GM12891 (cell line): ENCODE measurements around the gene MXD3. TPM values are rescaled to one million over a fixed set of nuclear protein-coding genes. Genes with fewer than 3 reads are reported as not detected.
"Not testable (repeated sequence)": the region's sequence is repeated elsewhere in the genome, so short reads cannot be mapped to it uniquely, and the experiment has no call there.

ENCODE experiments used
- DNase-seq: peaks from one replicate; pipeline ENCODE4 v3.0.0; 2011; ENCODE audit warnings: low spot score; ENCODE audit not compliant: insufficient read length
- FAIRE-seq: peaks from 2 replicates; lab custom pipeline; 2011; peaks lifted over from hg19 to GRCh38; lab: Jason Lieb, UNC
- PAX5 ChIP-seq: IDR thresholded peaks from 2 replicates; pipeline ENCODE4 v1.6.1; 2011; ENCODE audit warnings: low read length, moderate library complexity, mild to moderate bottlenecking; ENCODE audit not compliant: insufficient read depth, severe bottlenecking
- POLR2A ChIP-seq: IDR thresholded peaks from 2 replicates; pipeline ENCODE4 v1.6.1; 2011; ENCODE audit warnings: low read depth, low read length, control low read depth
- POLR2AphosphoS5 ChIP-seq: IDR thresholded peaks from 2 replicates; pipeline ENCODE4 v1.6.1; 2011; ENCODE audit warnings: low read depth, low read length, control low read depth
- POU2F2 ChIP-seq: IDR thresholded peaks from 2 replicates; pipeline ENCODE4 v1.6.1; 2011; ENCODE audit warnings: low read depth, mild to moderate bottlenecking, control low read depth, low read length, moderate library complexity
- SPI1 ChIP-seq: IDR thresholded peaks from 2 replicates; pipeline ENCODE4 v1.6.1; 2011; ENCODE audit warnings: low read depth, low read length, control low read depth
- TAF1 ChIP-seq: IDR thresholded peaks from 2 replicates; pipeline ENCODE4 v1.6.1; 2011; ENCODE audit warnings: low read depth, low read length, control low read depth
- polyA plus RNA-seq: library from polyadenylated mRNA; unstranded; fragments of >200 nt; gene quantifications from one replicate; pipeline ENCODE4 v1.2.1, GENCODE V29; 2012; ENCODE audit warnings: low read depth, missing spikeins, inconsistent platforms; ENCODE audit not compliant: missing spikeins

The MXD3 gene
- 11.9 TPM for polyA plus RNA-seq

GRCh38 chr5:177311723-177312648 lies at the start of gene MXD3:
TSS of gene MXD3 (minus strand) at chr5:177311898. CDS start at chr5:177311830, 68 bp downstream.
- FAIRE-seq (no peak), DNase-seq (peak; percentile 93)
- TF ChIP-seq POLR2AphosphoS5, result no peak; the same call in 1 of the 2 replicates
- 0 out of 2 replicates have a peak, but pooled peaks have one; percentile 11 for TF ChIP-seq POLR2A

GRCh38 chr5:177360740-177361139 lies 49.0 kb upstream of the MXD3 start:
- not testable (repeated sequence) for DNase-seq, FAIRE-seq

GRCh38 chr5:177359860-177360259 lies 48.2 kb upstream of the MXD3 start:
- FAIRE-seq, result peak; percentile 51
- DNase-seq, result no peak
- TF ChIP-seq POLR2AphosphoS5 (no peak), SPI1 (no peak), PAX5 (no peak), POU2F2 (no peak)

- FAIRE-seq, result no peak
- no peak for TF ChIP-seq POU2F2
- TF ChIP-seq POLR2A, result no peak
- no peak for TF ChIP-seq SPI1
- TF ChIP-seq TAF1, result no peak
- no peak for TF ChIP-seq PAX5
- no peak for TF ChIP-seq POLR2AphosphoS5
- DNase-seq, result no peak
Measured at GRCh38 chr5:177359451-177359851, 47.8 kb upstream of the MXD3 start.

GRCh38 chr5:177358370-177358819 lies 46.7 kb upstream of the MXD3 start:
- no peak for DNase-seq
- TF ChIP-seq SPI1 (no peak), TAF1 (no peak), POU2F2 (no peak), POLR2A (no peak), PAX5 (no peak), POLR2AphosphoS5 (no peak)
- FAIRE-seq, result no peak

GRCh38 chr5:177357459-177358351 lies 46.0 kb upstream of the MXD3 start, which contains the start of gene RGS14:
TSS of gene RGS14 (plus strand) at chr5:177357924. CDS start at chr5:177358025, 101 bp downstream.
- FAIRE-seq (peak; percentile 99), DNase-seq (peak; percentile 87)
- TF ChIP-seq POU2F2 (no peak), POLR2AphosphoS5 (peak; percentile 71), TAF1 (0 out of 2 replicates have a peak, but pooled peaks have one; percentile 33), PAX5 (no peak), POLR2A (peak; percentile 80), SPI1 (peak; percentile 96)

- FAIRE-seq (no peak), DNase-seq (no peak)
- TF ChIP-seq POLR2A (no peak), POU2F2 (no peak), PAX5 (no peak), TAF1 (no peak)
Measured at GRCh38 chr5:177357146-177357458, 45.4 kb upstream of the MXD3 start.

- no peak for DNase-seq
- TF ChIP-seq SPI1 (no peak), POU2F2 (no peak), POLR2AphosphoS5 (no peak), PAX5 (no peak), TAF1 (no peak), POLR2A (no peak)
- no peak for FAIRE-seq
Measured at GRCh38 chr5:177356746-177357145, 45.0 kb upstream of the MXD3 start.

- DNase-seq (no peak), FAIRE-seq (peak; percentile 13)
- TF ChIP-seq POLR2A (no peak), POLR2AphosphoS5 (no peak), SPI1 (no peak), TAF1 (no peak), PAX5 (no peak), POU2F2 (no peak)
Measured at GRCh38 chr5:177355868-177356168, 44.1 kb upstream of the MXD3 start.

- DNase-seq (no peak), FAIRE-seq (no peak)
- no peak for TF ChIP-seq PAX5
- no peak for TF ChIP-seq TAF1
- no peak for TF ChIP-seq SPI1
- no peak for TF ChIP-seq POLR2AphosphoS5
- TF ChIP-seq POU2F2, result no peak
- TF ChIP-seq POLR2A, result no peak
Measured at GRCh38 chr5:177355162-177355867, 43.6 kb upstream of the MXD3 start.
